Stomach smooth muscle (tissue), 2 donors: ENCODE results near the gene KLF16.

ENCODE experiments used
- H3K27ac ChIP-seq: one replicate; pipeline ENCODE4 v1.7.0; 2013; ENCODE audit warnings: mild to moderate bottlenecking, low read length, inconsistent platforms
- H3K27me3 ChIP-seq, 2 donors: one replicate each; pipeline ENCODE4 v1.7.0; 2013; ENCODE audit warnings: low read length in 2 of 2; ENCODE audit not compliant: insufficient read depth in 2 of 2, control insufficient read depth in 1 of 2
- H3K36me3 ChIP-seq, 2 donors: one replicate each; pipeline ENCODE4 v1.7.0; 2013; ENCODE audit warnings: low read length in 2 of 2; ENCODE audit not compliant: control insufficient read depth in 2 of 2, insufficient read depth in 2 of 2
- H3K4me1 ChIP-seq: one replicate; pipeline ENCODE4 v1.7.0; 2013; ENCODE audit warnings: low read length; ENCODE audit not compliant: control insufficient read depth, insufficient read depth
- H3K4me3 ChIP-seq, 2 donors: one replicate each; pipeline ENCODE4 v1.7.0; 2013; ENCODE audit warnings: low read length in 2 of 2
- H3K9ac ChIP-seq, 2 donors: one replicate each; pipeline ENCODE4 v1.7.0; 2013; ENCODE audit warnings: low read length in 2 of 2, mild to moderate bottlenecking in 1 of 2
- H3K9me3 ChIP-seq, 2 donors: one replicate each; pipeline ENCODE4 v1.7.0; 2013; ENCODE audit warnings: low read length in 2 of 2; ENCODE audit not compliant: control insufficient read depth in 2 of 2
- donor health status: healthy.
- donor health status: Pancreatic carcinoma.

KLF16 gene

DNA sequence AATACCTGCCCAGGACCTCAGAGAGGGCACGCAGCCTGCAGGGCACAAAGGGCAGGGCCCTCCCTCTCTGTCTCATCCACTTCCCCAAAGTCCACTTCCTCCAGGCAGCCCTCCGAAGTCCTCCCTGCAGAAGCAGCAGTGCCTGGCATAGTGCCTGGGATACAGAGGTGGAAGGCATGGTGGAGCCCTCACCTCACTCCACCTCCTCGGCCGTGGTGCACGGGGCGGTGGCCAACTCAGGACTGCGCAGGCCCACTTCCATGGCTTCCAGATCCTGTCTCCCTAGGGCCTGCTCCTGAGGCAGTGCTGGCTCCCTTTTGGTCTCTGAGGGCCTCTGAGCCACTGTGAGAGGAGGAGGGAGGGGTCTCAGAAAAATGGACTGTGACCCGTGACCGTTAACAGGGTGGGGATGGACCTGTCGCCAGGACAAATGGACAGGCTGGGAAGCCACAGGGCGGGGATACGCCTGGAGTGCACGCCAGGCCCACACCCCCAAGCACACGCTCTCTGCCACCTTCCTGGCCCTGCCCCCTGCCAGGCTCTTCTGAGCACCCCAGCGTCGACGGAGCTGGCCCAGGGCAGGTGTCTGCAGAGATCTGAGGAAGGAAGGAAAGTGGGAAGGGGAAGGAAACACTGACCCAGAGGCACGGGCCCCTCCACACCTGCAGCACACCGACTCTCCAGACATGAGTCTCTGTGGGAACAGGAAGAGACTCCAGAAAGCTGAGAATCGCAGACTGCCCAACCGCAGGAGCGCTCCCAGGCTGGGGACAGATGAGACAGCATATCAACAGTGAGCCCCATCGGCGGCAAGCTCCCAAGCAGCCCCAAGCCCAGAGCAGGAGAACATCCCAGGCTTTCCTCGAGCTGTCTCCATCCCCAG, 23.5 kb downstream of the KLF16 start:
- Histone ChIP-seq H3K36me3 (peaks cover 0 to 7% of the 10 kb centered on the region in 2 donors), H3K4me3 (no peak overlapping the region), H3K27me3 (no peaks in the 10 kb centered on the region), H3K27ac (no peak overlapping the region), H3K4me1 (peaks cover 42% of the 10 kb centered on the region), H3K9ac (no peak overlapping the region), H3K9me3 (no peaks in the 10 kb centered on the region)

DNA sequence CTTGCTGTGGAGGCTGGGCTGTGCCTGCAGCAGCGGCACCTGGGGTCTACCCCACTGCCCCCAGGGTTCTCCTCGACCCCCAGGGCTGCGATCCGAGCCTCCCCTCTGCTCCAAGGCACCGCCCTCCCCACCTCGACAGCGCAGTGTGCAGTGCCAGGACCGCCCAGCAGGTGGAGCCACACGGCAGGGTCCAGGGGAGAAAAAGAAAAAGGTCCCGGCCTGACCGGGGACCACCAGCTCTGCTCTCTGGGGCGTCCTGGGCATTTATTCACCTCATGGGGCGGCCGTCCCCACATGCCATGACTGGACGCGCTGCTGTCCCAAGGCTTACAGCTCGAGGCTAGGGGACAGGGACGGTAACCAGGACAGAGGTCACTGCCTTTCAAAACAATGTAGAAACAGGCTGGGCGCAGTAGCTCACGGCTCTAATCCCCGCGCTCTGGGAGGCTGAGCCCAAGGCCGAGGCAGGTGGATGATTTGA, 25.7 kb downstream of the KLF16 start:
- H3K9ac ChIP-seq = no peak overlapping the region
- peaks cover 28% of the 10 kb centered on the region for H3K4me1 ChIP-seq
- no peaks in the 10 kb centered on the region for H3K9me3 ChIP-seq
- no peak overlapping the region for H3K27ac ChIP-seq
- H3K36me3 ChIP-seq = peaks cover 0 to 7% of the 10 kb centered on the region in 2 donors
- H3K4me3 ChIP-seq = no peak overlapping the region
- H3K27me3 ChIP-seq = no peaks in the 10 kb centered on the region

GRCh38 chr19:1837222-1837565, 26.2 kb downstream of the KLF16 start:
- Histone ChIP-seq H3K9me3 (no peaks in the 10 kb centered on the region), H3K9ac (no peak overlapping the region), H3K4me3 (no peak overlapping the region), H3K36me3 (peaks cover 0 to 7% of the 10 kb centered on the region in 2 donors), H3K27me3 (no peaks in the 10 kb centered on the region), H3K27ac (no peak overlapping the region), H3K4me1 (peaks cover 24% of the 10 kb centered on the region)

DNA sequence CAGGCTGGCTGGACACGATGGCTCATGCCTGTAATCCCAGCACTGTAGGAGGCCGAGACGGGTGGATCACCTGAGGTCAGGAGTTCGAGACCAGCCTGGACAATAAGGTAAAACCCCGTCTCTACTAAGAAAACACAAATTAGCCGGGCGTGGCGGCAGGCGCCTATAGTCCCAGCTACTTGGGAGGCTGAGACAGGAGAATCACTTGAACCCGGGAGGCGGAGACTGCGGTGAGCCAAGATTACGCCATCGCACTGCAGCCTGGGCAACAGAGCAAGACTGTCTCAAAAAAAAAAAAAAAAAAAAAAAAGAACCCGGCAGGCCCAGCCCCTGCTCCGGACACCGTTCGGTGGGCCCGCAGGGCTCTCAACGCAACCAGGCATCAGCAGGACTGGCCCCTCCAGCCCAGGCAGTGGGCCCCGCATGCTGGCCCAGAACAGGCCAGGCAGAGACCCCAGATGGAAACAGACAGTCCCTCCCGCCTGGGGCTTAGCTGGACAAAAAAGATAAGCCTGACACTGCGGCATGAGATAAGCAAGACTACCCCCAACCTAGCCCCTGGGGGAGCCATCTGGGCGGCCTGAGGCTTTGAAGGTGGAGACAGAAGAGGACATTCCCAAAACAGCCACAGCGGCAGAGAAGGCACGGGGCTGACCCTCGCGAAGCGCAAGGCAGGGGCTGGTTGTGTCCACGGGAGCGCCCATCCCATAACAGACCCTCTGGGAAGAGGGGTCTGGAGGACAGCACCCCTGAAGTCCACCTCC, 26.7 kb downstream of the KLF16 start:
- Histone ChIP-seq H3K9me3 (no peaks in the 10 kb centered on the region), H3K4me1 (peaks cover 22% of the 10 kb centered on the region), H3K9ac (no peak overlapping the region), H3K36me3 (peaks cover 0 to 7% of the 10 kb centered on the region in 2 donors), H3K4me3 (no peak overlapping the region), H3K27ac (no peak overlapping the region), H3K27me3 (no peaks in the 10 kb centered on the region)

GRCh38 chr19:1833540-1833939, 29.8 kb downstream of the KLF16 start:
- peaks cover 14% of the 10 kb centered on the region for H3K4me1 ChIP-seq
- H3K36me3 ChIP-seq = peaks cover 0 to 7% of the 10 kb centered on the region in 2 donors
- no peaks in the 10 kb centered on the region for H3K27me3 ChIP-seq
- no peak overlapping the region for H3K4me3 ChIP-seq
- no peaks in the 10 kb centered on the region for H3K9me3 ChIP-seq
- no peak overlapping the region for H3K27ac ChIP-seq
- H3K9ac ChIP-seq = no peak overlapping the region

DNA sequence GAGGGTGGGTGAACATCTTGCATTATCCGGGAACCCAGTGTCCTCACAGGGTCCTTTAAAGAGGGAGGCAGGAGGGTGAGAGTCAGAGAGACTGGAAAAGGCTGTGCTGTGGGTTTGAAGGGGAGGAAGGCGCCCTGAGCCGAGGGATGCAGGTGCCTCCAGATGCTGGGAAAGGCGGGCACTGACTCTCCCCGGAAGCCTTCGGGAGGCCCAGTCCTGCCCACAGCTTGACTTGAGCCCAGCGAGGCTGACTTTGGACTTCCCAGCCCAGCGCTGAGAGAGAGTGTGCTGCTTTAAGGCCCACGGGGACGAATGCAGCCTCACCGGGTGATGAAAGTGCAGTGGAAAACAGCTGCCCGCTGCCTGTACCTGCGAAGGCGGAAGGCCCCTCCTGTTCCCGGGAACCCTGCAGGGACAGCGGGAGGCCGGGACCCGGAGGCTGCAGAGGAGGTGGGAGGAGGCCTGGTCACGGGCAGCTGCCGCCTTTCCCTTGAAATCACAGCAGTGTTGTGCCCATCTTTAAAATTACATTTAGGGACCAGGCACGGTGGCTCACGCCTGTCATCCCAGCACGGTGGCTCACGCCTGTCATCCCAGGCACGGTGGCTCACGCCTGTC, 31.2 kb downstream of the KLF16 start:
- Histone ChIP-seq H3K9me3 (no peaks in the 10 kb centered on the region), H3K27me3 (no peaks in the 10 kb centered on the region), H3K4me1 (peaks cover 8% of the 10 kb centered on the region), H3K9ac (no peak overlapping the region), H3K36me3 (peaks cover 0 to 5% of the 10 kb centered on the region in 2 donors), H3K27ac (no peak overlapping the region), H3K4me3 (no peak overlapping the region)

DNA sequence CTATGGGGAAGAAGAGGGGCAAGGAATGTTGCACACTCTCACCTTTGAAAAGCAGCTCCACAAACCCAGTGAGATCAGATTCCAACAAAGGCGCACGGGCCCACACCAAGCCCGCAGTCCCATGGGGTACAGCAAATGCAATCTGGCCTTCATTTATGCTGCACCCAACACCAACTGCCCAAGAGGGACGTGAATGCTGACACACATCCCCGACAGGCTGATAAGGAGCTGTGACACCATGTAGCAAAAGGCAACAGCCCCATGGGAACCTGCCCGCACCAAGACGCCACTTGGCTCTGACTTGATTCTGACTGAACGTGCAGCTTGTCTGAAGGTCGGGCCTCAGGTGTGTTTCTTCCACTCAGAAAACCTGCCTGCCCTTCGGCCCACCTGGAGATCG, 32.4 kb downstream of the KLF16 start:
- H3K4me3 ChIP-seq = no peak overlapping the region
- no peak overlapping the region for H3K27ac ChIP-seq
- H3K9me3 ChIP-seq = no peaks in the 10 kb centered on the region
- H3K9ac ChIP-seq = no peak overlapping the region
- no peaks in the 10 kb centered on the region for H3K27me3 ChIP-seq
- peaks cover 0 to 5% of the 10 kb centered on the region in 2 donors for H3K36me3 ChIP-seq
- peaks cover 10% of the 10 kb centered on the region for H3K4me1 ChIP-seq

DNA sequence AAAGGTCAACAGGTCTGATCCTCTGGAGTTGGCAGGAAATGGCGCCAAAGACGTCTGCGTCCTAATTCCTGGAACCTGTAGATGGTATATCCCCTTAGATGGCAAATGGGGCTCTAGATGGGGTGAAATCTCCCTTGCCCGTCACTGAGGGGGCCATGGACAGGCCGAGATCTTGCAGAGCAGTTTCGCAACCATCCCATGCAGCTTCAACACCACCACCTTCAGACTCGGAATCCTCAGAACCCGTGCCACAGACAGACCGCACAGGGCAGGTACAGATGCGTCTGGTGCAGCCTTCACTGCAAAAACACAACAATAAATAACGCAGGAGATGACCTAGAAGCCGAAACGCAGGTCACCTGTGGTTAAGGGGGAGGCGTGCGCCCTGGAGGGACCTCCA, 32.8 kb downstream of the KLF16 start:
- peaks cover 13% of the 10 kb centered on the region for H3K4me1 ChIP-seq
- H3K4me3 ChIP-seq = no peak overlapping the region
- no peak overlapping the region for H3K9ac ChIP-seq
- H3K27me3 ChIP-seq = no peaks in the 10 kb centered on the region
- peaks cover 0 to 5% of the 10 kb centered on the region in 2 donors for H3K36me3 ChIP-seq
- no peaks in the 10 kb centered on the region for H3K9me3 ChIP-seq
- no peak overlapping the region for H3K27ac ChIP-seq

- Histone ChIP-seq H3K4me3 (no peak overlapping the region), H3K27ac (no peak overlapping the region), H3K36me3 (peaks cover 0 to 5% of the 10 kb centered on the region in 2 donors), H3K27me3 (no peaks in the 10 kb centered on the region), H3K9ac (no peak overlapping the region), H3K4me1 (peaks cover 13% of the 10 kb centered on the region), H3K9me3 (no peaks in the 10 kb centered on the region)
These were observed 33.4 kb downstream of the KLF16 start for GRCh38 chr19:1829958-1830357.

GRCh38 chr19:1828279-1829238, 34.8 kb downstream of the KLF16 start:
- no peaks in the 10 kb centered on the region for H3K9me3 ChIP-seq
- peaks cover 12% of the 10 kb centered on the region for H3K4me1 ChIP-seq
- H3K9ac ChIP-seq = no peak overlapping the region
- no peaks in the 10 kb centered on the region for H3K27me3 ChIP-seq
- no peak overlapping the region for H3K4me3 ChIP-seq
- no peak overlapping the region for H3K27ac ChIP-seq
- H3K36me3 ChIP-seq = peaks cover 5 to 6% of the 10 kb centered on the region in 2 donors
